Measurements from ENCODE around the gene KIF19. TPM values are rescaled to one million over a fixed set of nuclear protein-coding genes. Genes with fewer than 3 reads are reported as not detected.

The KIF19 gene
- total RNA-seq, 1 experiment from 2014 or later: not detected

DNA sequence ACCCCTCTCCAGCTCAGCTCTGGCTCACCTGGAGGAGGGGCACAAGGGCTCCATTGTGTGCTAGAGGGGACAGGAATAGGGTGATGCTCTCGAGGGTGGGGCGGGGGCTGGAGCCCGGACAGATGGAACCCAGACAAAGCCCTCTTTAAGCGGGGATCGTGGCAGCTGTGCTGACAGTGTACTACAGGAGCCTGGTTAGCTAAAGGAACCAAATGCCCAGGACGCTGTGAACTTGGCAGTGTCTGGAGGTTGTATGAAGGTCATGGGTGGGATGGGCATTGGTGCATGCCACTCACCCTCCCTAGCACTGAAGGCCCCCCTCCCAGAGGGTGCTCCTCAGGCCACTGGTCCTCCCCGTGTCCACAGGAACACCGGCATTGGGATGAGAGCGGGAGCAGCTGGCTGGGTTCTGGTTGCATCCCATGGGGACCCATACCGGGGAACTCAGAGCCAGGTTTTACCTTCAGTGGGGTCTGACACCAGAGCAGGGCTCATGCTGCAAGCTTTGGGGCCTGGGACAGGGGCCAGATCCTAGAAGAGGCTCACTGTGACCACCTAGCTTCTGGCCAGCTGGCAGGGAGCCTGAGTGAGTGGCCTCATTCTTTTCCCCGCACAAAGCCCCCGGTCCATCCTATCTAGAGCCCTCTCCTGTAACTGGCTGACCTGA is 11.9 kb downstream of the KIF19 start:
- ChIA-PET POLR2A (no interaction called here), CTCF (no interaction called here)
- H3K9me3 ChIP-seq (ENCODE audit: control insufficient read depth, insufficient read depth, low read depth, low read length): no peaks in the 10 kb centered on the region
- in situ Hi-C loops (cut with HindIII; ENCODE audit: low pct_unique_long_range_greater_than_20kb, low sequenced_read_pairs) (no loop called here), intact Hi-C loops (cut with micrococcal nuclease; ENCODE audit: unreplicated experiment) (no loop called here)
- TF ChIP-seq TCF7L2 (IDR thresholded peaks at IDR 0.05; ENCODE audit: low read depth, low read length) (no peak), SIN3A (IDR thresholded peaks at IDR 0.05; ENCODE audit: borderline replicate concordance, insufficient read depth, low read depth, low read length) (no peak), POLR2AphosphoS5 (IDR thresholded peaks at IDR 0.05; ENCODE audit: low read depth, low read length) (no peak)
- TF ChIP-seq, protein P1, sequence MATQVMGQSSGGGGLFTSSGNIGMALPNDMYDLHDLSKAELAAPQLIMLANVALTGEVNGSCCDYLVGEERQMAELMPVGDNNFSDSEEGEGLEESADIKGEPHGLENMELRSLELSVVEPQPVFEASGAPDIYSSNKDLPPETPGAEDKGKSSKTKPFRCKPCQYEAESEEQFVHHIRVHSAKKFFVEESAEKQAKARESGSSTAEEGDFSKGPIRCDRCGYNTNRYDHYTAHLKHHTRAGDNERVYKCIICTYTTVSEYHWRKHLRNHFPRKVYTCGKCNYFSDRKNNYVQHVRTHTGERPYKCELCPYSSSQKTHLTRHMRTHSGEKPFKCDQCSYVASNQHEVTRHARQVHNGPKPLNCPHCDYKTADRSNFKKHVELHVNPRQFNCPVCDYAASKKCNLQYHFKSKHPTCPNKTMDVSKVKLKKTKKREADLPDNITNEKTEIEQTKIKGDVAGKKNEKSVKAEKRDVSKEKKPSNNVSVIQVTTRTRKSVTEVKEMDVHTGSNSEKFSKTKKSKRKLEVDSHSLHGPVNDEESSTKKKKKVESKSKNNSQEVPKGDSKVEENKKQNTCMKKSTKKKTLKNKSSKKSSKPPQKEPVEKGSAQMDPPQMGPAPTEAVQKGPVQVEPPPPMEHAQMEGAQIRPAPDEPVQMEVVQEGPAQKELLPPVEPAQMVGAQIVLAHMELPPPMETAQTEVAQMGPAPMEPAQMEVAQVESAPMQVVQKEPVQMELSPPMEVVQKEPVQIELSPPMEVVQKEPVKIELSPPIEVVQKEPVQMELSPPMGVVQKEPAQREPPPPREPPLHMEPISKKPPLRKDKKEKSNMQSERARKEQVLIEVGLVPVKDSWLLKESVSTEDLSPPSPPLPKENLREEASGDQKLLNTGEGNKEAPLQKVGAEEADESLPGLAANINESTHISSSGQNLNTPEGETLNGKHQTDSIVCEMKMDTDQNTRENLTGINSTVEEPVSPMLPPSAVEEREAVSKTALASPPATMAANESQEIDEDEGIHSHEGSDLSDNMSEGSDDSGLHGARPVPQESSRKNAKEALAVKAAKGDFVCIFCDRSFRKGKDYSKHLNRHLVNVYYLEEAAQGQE (IDR thresholded peaks at IDR 0.05; ENCODE audit: insufficient read depth in 1 of 2, low read depth in 2 of 2, low read length in 1 of 2): no peak
- TF ChIP-seq, protein P2, sequence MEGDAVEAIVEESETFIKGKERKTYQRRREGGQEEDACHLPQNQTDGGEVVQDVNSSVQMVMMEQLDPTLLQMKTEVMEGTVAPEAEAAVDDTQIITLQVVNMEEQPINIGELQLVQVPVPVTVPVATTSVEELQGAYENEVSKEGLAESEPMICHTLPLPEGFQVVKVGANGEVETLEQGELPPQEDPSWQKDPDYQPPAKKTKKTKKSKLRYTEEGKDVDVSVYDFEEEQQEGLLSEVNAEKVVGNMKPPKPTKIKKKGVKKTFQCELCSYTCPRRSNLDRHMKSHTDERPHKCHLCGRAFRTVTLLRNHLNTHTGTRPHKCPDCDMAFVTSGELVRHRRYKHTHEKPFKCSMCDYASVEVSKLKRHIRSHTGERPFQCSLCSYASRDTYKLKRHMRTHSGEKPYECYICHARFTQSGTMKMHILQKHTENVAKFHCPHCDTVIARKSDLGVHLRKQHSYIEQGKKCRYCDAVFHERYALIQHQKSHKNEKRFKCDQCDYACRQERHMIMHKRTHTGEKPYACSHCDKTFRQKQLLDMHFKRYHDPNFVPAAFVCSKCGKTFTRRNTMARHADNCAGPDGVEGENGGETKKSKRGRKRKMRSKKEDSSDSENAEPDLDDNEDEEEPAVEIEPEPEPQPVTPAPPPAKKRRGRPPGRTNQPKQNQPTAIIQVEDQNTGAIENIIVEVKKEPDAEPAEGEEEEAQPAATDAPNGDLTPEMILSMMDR (IDR thresholded peaks at IDR 0.05): no peak
- no peak overlapping the region for H3K4me3 ChIP-seq (ENCODE audit: low read depth in 2 of 2, low read length in 2 of 2)
- no TSS peak for BruUV-seq (replicated peaks)
- H3K27ac ChIP-seq (ENCODE audit: low read length): no peak overlapping the region
- no peaks in the 10 kb centered on the region; the same call in 1 of the 2 replicates for H3K27me3 ChIP-seq (ENCODE audit: control insufficient read depth, insufficient read depth, low read length)
- ATAC-seq (no peak), DNase-seq (ENCODE audit: low read depth, low spot score) (no peak)
- no peaks in the 10 kb centered on the region for H3K4me1 ChIP-seq (ENCODE audit: control insufficient read depth, insufficient read depth, low read length)
- no peaks in the 10 kb centered on the region for H3K36me3 ChIP-seq (ENCODE audit: control insufficient read depth, insufficient read depth, low read length)

- intact Hi-C loops (cut with micrococcal nuclease; ENCODE audit: unreplicated experiment): no loop called here
- BruUV-seq (replicated peaks): no TSS peak
- TF ChIP-seq, protein P2 (IDR thresholded peaks at IDR 0.05): no peak
- TF ChIP-seq TCF7L2 (IDR thresholded peaks at IDR 0.05; ENCODE audit: low read depth, low read length) (no peak), POLR2AphosphoS5 (IDR thresholded peaks at IDR 0.05; ENCODE audit: low read depth, low read length) (no peak), SIN3A (IDR thresholded peaks at IDR 0.05; ENCODE audit: borderline replicate concordance, insufficient read depth, low read depth, low read length) (no peak)
- TF ChIP-seq, protein P1 (IDR thresholded peaks at IDR 0.05; ENCODE audit: insufficient read depth in 1 of 2, low read depth in 2 of 2, low read length in 1 of 2): no peak
- POLR2A ChIA-PET: no interaction called here
- no peak for ATAC-seq
- H3K4me3 ChIP-seq (ENCODE audit: low read depth in 2 of 2, low read length in 2 of 2): no peak overlapping the region
- H3K27ac ChIP-seq (ENCODE audit: low read length): no peak overlapping the region
- in situ Hi-C loops (cut with HindIII; ENCODE audit: low pct_unique_long_range_greater_than_20kb, low sequenced_read_pairs): no loop called here
- no peaks in the 10 kb centered on the region; the same call in 1 of the 2 replicates for H3K27me3 ChIP-seq (ENCODE audit: control insufficient read depth, insufficient read depth, low read length)
- H3K4me1 ChIP-seq (ENCODE audit: control insufficient read depth, insufficient read depth, low read length): no peaks in the 10 kb centered on the region
- no peak for DNase-seq (ENCODE audit: low read depth, low spot score)
- no peaks in the 10 kb centered on the region for H3K9me3 ChIP-seq (ENCODE audit: control insufficient read depth, insufficient read depth, low read depth, low read length)
- CTCF ChIA-PET: interaction anchor here (0.7 kb wide), 1 partner anchor 12 kb away, joined by 3 read pairs; no protein-coding TSS in a partner anchor
- no peaks in the 10 kb centered on the region for H3K36me3 ChIP-seq (ENCODE audit: control insufficient read depth, insufficient read depth, low read length)
These were observed 13.6 kb downstream of the KIF19 start for GRCh38 chr17:74339537-74340195.
